ENCODE data around the gene AFDN. TPM values are rescaled to one million over a fixed set of nuclear protein-coding genes. Genes with fewer than 3 reads are reported as not detected.

The AFDN gene
- total RNA-seq, 1 experiment from 2014 or later, result 226 TPM

DNA sequence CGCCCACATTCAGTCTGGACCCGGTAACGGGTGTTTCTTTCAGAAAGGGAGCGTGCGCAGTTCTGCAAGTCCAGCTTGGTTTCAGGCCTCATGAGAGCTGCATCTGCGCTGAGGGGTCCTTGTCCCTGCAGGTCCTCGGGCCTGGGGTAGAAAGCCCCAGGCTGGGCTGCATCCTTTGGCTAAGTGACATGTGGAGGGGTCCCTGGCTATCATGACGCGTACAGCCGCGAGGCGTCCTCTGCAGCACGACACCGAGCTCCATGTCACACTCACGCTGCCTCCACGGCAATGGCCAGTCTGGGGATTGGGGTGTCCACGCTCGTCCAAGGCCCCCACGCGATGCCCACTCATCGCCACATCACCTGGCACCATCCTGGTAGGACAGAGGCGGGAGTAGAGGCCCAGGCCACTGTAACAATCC lies 169.0 kb downstream of the AFDN start:
- DNase-seq, result no peak
- Mint-ChIP-seq H3K4me3 (ENCODE audit: low read depth, unreplicated experiment) (no peak overlapping the region), H3K9me3 (ENCODE audit: low read depth, unreplicated experiment) (no peaks in the 10 kb centered on the region), H3K27me3 (ENCODE audit: unreplicated experiment) (peaks cover 62% of the 10 kb centered on the region), H3K4me1 (ENCODE audit: low read depth, unreplicated experiment) (no peaks in the 10 kb centered on the region), H3K27ac (ENCODE audit: unreplicated experiment) (no peak overlapping the region), H3K36me3 (ENCODE audit: insufficient read depth, unreplicated experiment) (no peaks in the 10 kb centered on the region)
- TF ChIP-seq, protein P1, sequence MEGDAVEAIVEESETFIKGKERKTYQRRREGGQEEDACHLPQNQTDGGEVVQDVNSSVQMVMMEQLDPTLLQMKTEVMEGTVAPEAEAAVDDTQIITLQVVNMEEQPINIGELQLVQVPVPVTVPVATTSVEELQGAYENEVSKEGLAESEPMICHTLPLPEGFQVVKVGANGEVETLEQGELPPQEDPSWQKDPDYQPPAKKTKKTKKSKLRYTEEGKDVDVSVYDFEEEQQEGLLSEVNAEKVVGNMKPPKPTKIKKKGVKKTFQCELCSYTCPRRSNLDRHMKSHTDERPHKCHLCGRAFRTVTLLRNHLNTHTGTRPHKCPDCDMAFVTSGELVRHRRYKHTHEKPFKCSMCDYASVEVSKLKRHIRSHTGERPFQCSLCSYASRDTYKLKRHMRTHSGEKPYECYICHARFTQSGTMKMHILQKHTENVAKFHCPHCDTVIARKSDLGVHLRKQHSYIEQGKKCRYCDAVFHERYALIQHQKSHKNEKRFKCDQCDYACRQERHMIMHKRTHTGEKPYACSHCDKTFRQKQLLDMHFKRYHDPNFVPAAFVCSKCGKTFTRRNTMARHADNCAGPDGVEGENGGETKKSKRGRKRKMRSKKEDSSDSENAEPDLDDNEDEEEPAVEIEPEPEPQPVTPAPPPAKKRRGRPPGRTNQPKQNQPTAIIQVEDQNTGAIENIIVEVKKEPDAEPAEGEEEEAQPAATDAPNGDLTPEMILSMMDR (IDR thresholded peaks at IDR 0.05; ENCODE audit: unreplicated experiment), result no peak
- no TSS peak for BruUV-seq (replicated peaks)
- intact Hi-C loops (cut with micrococcal nuclease; ENCODE audit: unreplicated experiment), result no loop called here
- CTCF ChIA-PET, result no interaction called here

DNA sequence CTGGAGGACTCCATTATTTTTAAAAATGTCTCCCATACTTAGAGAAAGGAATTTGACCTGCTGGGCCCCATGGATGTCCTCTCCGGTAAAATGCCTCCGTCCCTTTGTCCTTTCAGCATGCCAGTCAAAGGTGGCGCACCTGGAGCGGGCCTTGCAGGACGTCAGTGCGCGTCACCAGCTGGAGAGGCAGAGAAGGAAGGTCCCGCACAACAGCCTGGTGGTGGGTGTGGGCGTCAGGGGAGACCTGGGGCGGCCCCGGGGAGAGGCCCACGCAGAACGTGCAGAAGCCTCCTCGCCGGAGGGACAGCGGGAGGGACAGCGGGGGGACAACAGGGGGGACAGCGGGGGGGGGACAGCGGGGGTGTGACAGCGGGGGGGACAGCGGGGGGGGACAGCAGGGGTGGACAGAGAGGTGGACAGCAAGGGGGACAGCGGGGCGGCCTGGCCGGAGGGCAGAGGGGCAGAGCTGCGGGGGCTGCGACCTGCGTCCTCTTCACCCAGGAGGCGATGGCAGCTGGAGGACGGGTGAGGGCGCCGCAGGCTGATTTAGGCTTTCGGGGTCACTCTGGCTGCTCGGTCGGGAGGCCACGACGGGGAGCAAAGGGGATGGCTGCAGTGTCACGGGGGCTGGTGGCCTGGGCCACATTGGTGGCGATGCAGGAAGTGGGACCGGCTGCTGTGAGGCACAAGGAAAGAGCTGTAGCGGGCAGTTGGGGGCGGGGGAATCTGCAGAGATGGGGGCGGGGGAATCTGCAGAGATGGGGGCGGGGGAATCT lies 169.9 kb downstream of the AFDN start:
- intact Hi-C loops (cut with micrococcal nuclease; ENCODE audit: unreplicated experiment), result no loop called here
- no peaks in the 10 kb centered on the region for H3K36me3 Mint-ChIP-seq (ENCODE audit: insufficient read depth, unreplicated experiment)
- no peak overlapping the region for H3K27ac Mint-ChIP-seq (ENCODE audit: unreplicated experiment)
- H3K4me1 Mint-ChIP-seq (ENCODE audit: low read depth, unreplicated experiment), result no peaks in the 10 kb centered on the region
- no TSS peak for BruUV-seq (replicated peaks)
- no peak overlapping the region for H3K4me3 Mint-ChIP-seq (ENCODE audit: low read depth, unreplicated experiment)
- CTCF ChIA-PET, result no interaction called here
- DNase-seq, result no peak
- TF ChIP-seq, protein P1 (IDR thresholded peaks at IDR 0.05; ENCODE audit: unreplicated experiment), result no peak
- peaks cover 70% of the 10 kb centered on the region for H3K27me3 Mint-ChIP-seq (ENCODE audit: unreplicated experiment)
- no peaks in the 10 kb centered on the region for H3K9me3 Mint-ChIP-seq (ENCODE audit: low read depth, unreplicated experiment)

DNA sequence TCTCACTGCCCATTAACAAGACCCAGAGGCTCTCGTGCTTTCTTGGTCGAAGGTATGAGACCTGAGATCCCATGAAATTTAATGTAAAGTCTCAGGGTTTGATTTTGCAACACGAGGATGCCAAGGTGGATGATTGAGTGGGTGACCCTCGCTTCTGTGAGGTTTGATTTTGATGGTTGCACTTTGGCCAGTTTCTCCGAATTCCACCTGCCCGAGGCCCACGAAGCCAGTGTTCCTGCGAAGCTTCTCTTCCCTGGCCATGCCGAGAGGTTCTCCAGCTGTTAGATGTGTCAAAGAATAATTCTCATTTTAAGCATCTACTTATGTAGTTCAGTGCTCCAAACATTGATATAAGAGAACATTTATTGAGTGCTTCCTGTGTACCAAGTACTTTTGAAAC lies 170.9 kb downstream of the AFDN start, which contains the start of gene KIF25:
TSS of gene KIF25 (plus strand) at position 30 of the 400 bp plus-strand sequence. CDS start 31,915 bp downstream, outside the sequence.
- no TSS peak for BruUV-seq (replicated peaks)
- no peaks in the 10 kb centered on the region for H3K36me3 Mint-ChIP-seq (ENCODE audit: insufficient read depth, unreplicated experiment)

DNA sequence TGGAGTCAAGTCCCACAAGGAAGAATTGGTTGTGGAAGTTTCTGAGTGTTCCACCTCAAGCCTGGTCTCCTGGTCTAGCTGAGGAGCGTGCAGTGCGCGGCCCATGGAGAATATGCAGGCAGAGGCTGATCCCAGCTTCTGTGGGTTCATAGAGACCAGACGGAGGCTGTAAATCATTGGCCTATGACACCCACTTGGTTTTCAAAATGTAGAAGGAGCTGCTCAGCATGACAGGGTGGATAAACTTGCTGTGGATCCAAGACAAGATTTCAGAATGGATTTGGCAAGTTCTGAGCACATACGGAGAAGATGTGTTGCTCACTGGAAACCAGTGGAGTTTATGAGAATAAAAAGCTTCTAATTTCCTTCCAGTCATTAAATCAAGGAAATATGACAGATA lies 171.5 kb downstream of the AFDN start:
- no peak overlapping the region for H3K27ac Mint-ChIP-seq (ENCODE audit: unreplicated experiment)
- no peak overlapping the region for H3K4me3 Mint-ChIP-seq (ENCODE audit: low read depth, unreplicated experiment)
- CTCF ChIA-PET, result no interaction called here

More for the DNA sequence above, 170.9 kb downstream of the AFDN start, which contains the start of gene KIF25:
- TF ChIP-seq, protein P1 (IDR thresholded peaks at IDR 0.05; ENCODE audit: unreplicated experiment), result no peak
- Mint-ChIP-seq H3K4me3 (ENCODE audit: low read depth, unreplicated experiment) (no peak within 1 kb of the TSS), H3K4me1 (ENCODE audit: low read depth, unreplicated experiment) (no peaks in the 10 kb centered on the region), H3K9me3 (ENCODE audit: low read depth, unreplicated experiment) (no peaks in the 10 kb centered on the region), H3K27me3 (ENCODE audit: unreplicated experiment) (peaks cover 76% of the 10 kb centered on the region), H3K27ac (ENCODE audit: unreplicated experiment) (no peak within 1 kb of the TSS)
- intact Hi-C loops (cut with micrococcal nuclease; ENCODE audit: unreplicated experiment), result no loop called here
- CTCF ChIA-PET, result no interaction called here
- DNase-seq, result no peak

More for the DNA sequence above, 171.5 kb downstream of the AFDN start:
- intact Hi-C loops (cut with micrococcal nuclease; ENCODE audit: unreplicated experiment), result no loop called here
- no TSS peak for BruUV-seq (replicated peaks)
- no peaks in the 10 kb centered on the region for H3K36me3 Mint-ChIP-seq (ENCODE audit: insufficient read depth, unreplicated experiment)
- no peaks in the 10 kb centered on the region for H3K4me1 Mint-ChIP-seq (ENCODE audit: low read depth, unreplicated experiment)
- no peaks in the 10 kb centered on the region for H3K9me3 Mint-ChIP-seq (ENCODE audit: low read depth, unreplicated experiment)
- TF ChIP-seq, protein P1 (IDR thresholded peaks at IDR 0.05; ENCODE audit: unreplicated experiment), result no peak
- H3K27me3 Mint-ChIP-seq (ENCODE audit: unreplicated experiment), result peaks cover 82% of the 10 kb centered on the region
- no peak for DNase-seq
